Hepatocyte (in vitro differentiated cells): ENCODE data around the gene DGCR8. TPM values are rescaled to one million over a fixed set of nuclear protein-coding genes. Genes with fewer than 3 reads are reported as not detected.

ENCODE experiments used
- DNase-seq: peaks from one replicate; pipeline ENCODE4 v3.0.0-alpha.2; 2016; ENCODE audit warnings: low spot score
- H2AFZ ChIP-seq: fragments of 200-600 bp; sonication (generic); 2 replicates; pipeline ENCODE4 v1.6.0; 2016; ENCODE audit warnings: antibody characterized with exemption, mild to moderate bottlenecking
- H3K27ac ChIP-seq: fragments of 200-600 bp; sonication (generic); 2 replicates; pipeline ENCODE4 v1.5.1; 2016; ENCODE audit warnings: mild to moderate bottlenecking
- H3K27me3 ChIP-seq: fragments of 200-600 bp; sonication (generic); 2 replicates; pipeline ENCODE4 v1.6.1; 2016
- H3K36me3 ChIP-seq: fragments of 200-600 bp; sonication (generic); replicated peaks from 2 replicates; pipeline ENCODE4 v1.5.1; 2016; ENCODE audit warnings: low read depth; ENCODE audit not compliant: insufficient read depth
- H3K4me1 ChIP-seq: fragments of 200-600 bp; sonication (generic); 2 replicates; pipeline ENCODE4 v1.5.1; 2016; ENCODE audit warnings: mild to moderate bottlenecking, moderate library complexity; ENCODE audit not compliant: insufficient read depth
- H3K4me2 ChIP-seq: fragments of 200-600 bp; sonication (generic); 2 replicates; pipeline ENCODE4 v1.6.0; 2016
- H3K4me3 ChIP-seq: fragments of 200-600 bp; sonication (generic); 2 replicates; pipeline ENCODE4 v1.5.1; 2016; ENCODE audit warnings: mild to moderate bottlenecking
- H3K79me2 ChIP-seq: fragments of 200-600 bp; sonication (generic); 2 replicates; pipeline ENCODE4 v1.6.0; 2017; ENCODE audit warnings: mild to moderate bottlenecking
- H3K9me2 ChIP-seq: fragments of 200-600 bp; sonication (generic); replicated peaks from 2 replicates; pipeline ENCODE4 v1.6.0; 2017; ENCODE audit warnings: mild to moderate bottlenecking; ENCODE audit not compliant: insufficient read depth
- H3K9me3 ChIP-seq: fragments of 200-600 bp; sonication (generic); 2 replicates; pipeline ENCODE4 v1.5.1; 2016; ENCODE audit warnings: low read depth, mild to moderate bottlenecking
- H4K20me1 ChIP-seq: fragments of 200-600 bp; sonication (generic); 2 replicates; pipeline ENCODE4 v1.6.0; 2016; ENCODE audit warnings: mild to moderate bottlenecking; ENCODE audit not compliant: insufficient read depth, poor library complexity, severe bottlenecking
- CTCF ChIP-seq: fragments of 200-600 bp; sonication (generic); IDR thresholded peaks from 2 replicates; pipeline ENCODE4 v1.5.1; 2016; ENCODE audit warnings: antibody characterized with exemption, mild to moderate bottlenecking; ENCODE audit not compliant: poor library complexity
- EZH2 ChIP-seq: fragments of 200-600 bp; sonication (generic); IDR thresholded peaks from 2 replicates; pipeline ENCODE4 v1.6.1; 2016; ENCODE audit warnings: antibody characterized with exemption, mild to moderate bottlenecking, borderline replicate concordance
- EZH2phosphoT487 ChIP-seq: fragments of 200-600 bp; sonication (generic); IDR thresholded peaks from one replicate; pipeline ENCODE4 v1.6.1; 2018; ENCODE audit warnings: antibody characterized with exemption, mild to moderate bottlenecking, low read depth, moderate library complexity; ENCODE audit not compliant: unreplicated experiment, severe bottlenecking
- WGBS: methylation state at CpG from one replicate; pipeline ENCODE4 v1.1.6; 2016; ENCODE audit warnings: low lambda C conversion rate; ENCODE audit errors: missing lambda C conversion rate; 5-methylcytosine and 5-hydroxymethylcytosine counted together
- polyA plus RNA-seq: library from polyadenylated mRNA; unstranded; fragments of >200 nt; fragmentation: Nextera tagmentation; extraction: Ambion mirVana; gene quantifications from 2 replicates; pipeline ENCODE4 v1.2.1, GENCODE V29; 2016
- total RNA-seq: library from RNA; depleted of rRNA; stranded (reverse); fragments of >200 nt; gene quantifications from 2 replicates; pipeline ENCODE4 v1.2.3, GENCODE V29; 2014

DGCR8 gene
- total and polyA plus RNA-seq, 2 experiments from 2014 or later, result 10.8 to 18.3 TPM

- Histone ChIP-seq H4K20me1 (no peaks in the 10 kb centered on the region), H3K4me3 (no peak overlapping the region), H3K4me1 (no peaks in the 10 kb centered on the region), H3K27ac (no peak overlapping the region), H2AFZ (no peak overlapping the region), H3K36me3 (no peaks in the 10 kb centered on the region), H3K79me2 (no peaks in the 10 kb centered on the region), H3K27me3 (no peaks in the 10 kb centered on the region), H3K9me2 (no peaks in the 10 kb centered on the region), H3K9me3 (no peaks in the 10 kb centered on the region), H3K4me2 (no peak overlapping the region)
- DNase-seq, result no peak
- 92% methylated on average over 12 of the region's 12 CpGs for WGBS
- TF ChIP-seq EZH2phosphoT487, result no peak
- no peak for TF ChIP-seq CTCF
- TF ChIP-seq EZH2, result no peak
Observed at GRCh38 chr22:20108757-20109230, 28.8 kb downstream of the DGCR8 start.

- no peak overlapping the region for H3K4me2 ChIP-seq
- no peaks in the 10 kb centered on the region for H3K79me2 ChIP-seq
- no peaks in the 10 kb centered on the region for H3K9me2 ChIP-seq
- no peak for DNase-seq
- H3K36me3 ChIP-seq, result no peaks in the 10 kb centered on the region
- 93% methylated on average over 23 of the region's 23 CpGs for WGBS
- H2AFZ ChIP-seq, result no peak overlapping the region
- no peaks in the 10 kb centered on the region for H3K4me1 ChIP-seq
- no peak for TF ChIP-seq CTCF
- TF ChIP-seq EZH2, result no peak
- TF ChIP-seq EZH2phosphoT487, result no peak
- no peak overlapping the region for H3K27ac ChIP-seq
- no peaks in the 10 kb centered on the region for H3K9me3 ChIP-seq
- H4K20me1 ChIP-seq, result no peaks in the 10 kb centered on the region
- no peak overlapping the region for H3K4me3 ChIP-seq
- H3K27me3 ChIP-seq, result no peaks in the 10 kb centered on the region
Observed at GRCh38 chr22:20109411-20110358, 29.6 kb downstream of the DGCR8 start.

GRCh38 chr22:20110359-20110985 is 30.4 kb downstream of the DGCR8 start:
- H2AFZ ChIP-seq, result no peak overlapping the region
- H3K4me2 ChIP-seq, result no peak overlapping the region
- H3K79me2 ChIP-seq, result peaks cover 8% of the 10 kb centered on the region
- no peak overlapping the region for H3K4me3 ChIP-seq
- no peaks in the 10 kb centered on the region for H3K4me1 ChIP-seq
- no peaks in the 10 kb centered on the region for H3K9me3 ChIP-seq
- 94% methylated on average over 9 of the region's 9 CpGs for WGBS
- H3K36me3 ChIP-seq, result no peaks in the 10 kb centered on the region
- H3K27me3 ChIP-seq, result no peaks in the 10 kb centered on the region
- DNase-seq, result no peak
- no peak overlapping the region for H3K27ac ChIP-seq
- TF ChIP-seq CTCF (no peak), EZH2phosphoT487 (no peak), EZH2 (no peak)
- no peaks in the 10 kb centered on the region for H4K20me1 ChIP-seq
- H3K9me2 ChIP-seq, result no peaks in the 10 kb centered on the region
